ENCODE results near the gene BPIFB6. TPM values are rescaled to one million over a fixed set of nuclear protein-coding genes. Genes with fewer than 3 reads are reported as not detected.
A peak's percentile ranks its signal among the peaks of the same experiment; 100 is the strongest.

BPIFB6 gene
- total RNA-seq (2014; rRNA removed; shearing (Covaris generic)) = not detected in 2 replicates

GRCh38 chr20:33031531-33031930 lies at the start of gene BPIFB6:
BPIFB6 (plus strand) TSS chr20:33031648; CDS start chr20:33031648, 0 bp downstream.
- no peak for DNase-seq (ENCODE audit: low spot score)

GRCh38 chr20:32982617-32983458 lies 48.6 kb upstream of the BPIFB6 start:
- DNase-seq (ENCODE audit: low spot score) = peak; percentile 42

- DNase-seq (ENCODE audit: low spot score) = no peak
Measured at GRCh38 chr20:32983459-32984112, 47.9 kb upstream of the BPIFB6 start.

GRCh38 chr20:32984196-32984595 lies 47.3 kb upstream of the BPIFB6 start:
- DNase-seq (ENCODE audit: low spot score) = no peak

GRCh38 chr20:32984631-32985354 lies 46.7 kb upstream of the BPIFB6 start:
- no peak for DNase-seq (ENCODE audit: low spot score)

GRCh38 chr20:32985596-32985995 lies 45.9 kb upstream of the BPIFB6 start:
- no peak for DNase-seq (ENCODE audit: low spot score)

- DNase-seq (ENCODE audit: low spot score) = no peak
Measured at GRCh38 chr20:32986331-32986966, 45.0 kb upstream of the BPIFB6 start.

- no peak for DNase-seq (ENCODE audit: low spot score)
Measured at GRCh38 chr20:32987044-32987825, 44.2 kb upstream of the BPIFB6 start.

- no peak for DNase-seq (ENCODE audit: low spot score)
Measured at GRCh38 chr20:32988008-32988407, 43.4 kb upstream of the BPIFB6 start.

GRCh38 chr20:32989507-32990283 lies 41.8 kb upstream of the BPIFB6 start:
- DNase-seq (ENCODE audit: low spot score) = no peak

- DNase-seq (ENCODE audit: low spot score) = no peak
Measured at GRCh38 chr20:32990426-32990825, 41.0 kb upstream of the BPIFB6 start.

GRCh38 chr20:32991383-32991782 lies 40.1 kb upstream of the BPIFB6 start:
- DNase-seq (ENCODE audit: low spot score) = no peak

GRCh38 chr20:32991792-32992641 lies 39.4 kb upstream of the BPIFB6 start:
- no peak for DNase-seq (ENCODE audit: low spot score)

- DNase-seq (ENCODE audit: low spot score) = no peak
Measured at GRCh38 chr20:32993496-32994050, 37.9 kb upstream of the BPIFB6 start.

- DNase-seq (ENCODE audit: low spot score) = peak; percentile 18
Measured at GRCh38 chr20:32995802-32996201, 35.6 kb upstream of the BPIFB6 start.

- DNase-seq (ENCODE audit: low spot score) = no peak
Measured at GRCh38 chr20:32997431-32997830, 34.0 kb upstream of the BPIFB6 start.

- DNase-seq (ENCODE audit: low spot score) = no peak
Measured at GRCh38 chr20:32999603-33000250, 31.7 kb upstream of the BPIFB6 start.

GRCh38 chr20:33000802-33001466 lies 30.5 kb upstream of the BPIFB6 start:
- DNase-seq (ENCODE audit: low spot score) = no peak
